ENCODE data around the gene OR4D6. TPM values are rescaled to one million over a fixed set of nuclear protein-coding genes. Genes with fewer than 3 reads are reported as not detected.
"Not testable (repeated sequence)": the region's sequence is repeated elsewhere in the genome, so short reads cannot be mapped to it uniquely, and the experiment has no call there.

The OR4D6 gene
- total and polyA plus RNA-seq, 12 donors: not detected

DNA sequence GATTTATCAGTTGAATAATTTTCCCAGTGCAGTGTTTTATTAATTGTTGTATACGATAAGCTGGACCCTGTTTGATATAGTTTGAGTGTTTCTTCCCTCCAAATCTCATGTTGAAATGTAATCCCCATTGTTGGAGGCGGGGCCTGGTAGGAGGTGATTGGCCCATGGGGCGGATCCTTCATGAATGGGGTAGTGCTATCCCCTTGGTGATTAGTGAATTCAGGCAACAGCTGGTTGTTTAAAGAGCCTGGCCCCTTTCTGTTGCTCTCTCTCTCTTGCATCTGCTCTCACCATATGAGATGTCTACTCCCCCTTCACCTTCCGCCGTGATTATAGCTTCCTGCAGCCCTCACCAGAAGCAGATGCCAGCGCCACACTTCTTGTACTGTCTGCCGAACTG lies 19.0 kb upstream of the OR4D6 start:
- Histone ChIP-seq H3K4me1 (no peaks in the 10 kb centered on the region), H3K27me3 (peaks cover 0 to 6% (median 0%) of the 10 kb centered on the region in 7 donors), H3K27ac (no peak overlapping the region), H3K4me3 (no peak overlapping the region), H3K36me3 (no peaks in the 10 kb centered on the region), H3K9me3 (no peaks in the 10 kb centered on the region)
- TF ChIP-seq CTCF (IDR thresholded peaks at IDR 0.05): no peak
- no peak for ATAC-seq
- intact Hi-C loops (cut with DNase I): no loop called here
- DNase-seq: no peak
- WGBS, 2 donors: 84% methylated on average over 7 of the region's 7 CpGs

DNA sequence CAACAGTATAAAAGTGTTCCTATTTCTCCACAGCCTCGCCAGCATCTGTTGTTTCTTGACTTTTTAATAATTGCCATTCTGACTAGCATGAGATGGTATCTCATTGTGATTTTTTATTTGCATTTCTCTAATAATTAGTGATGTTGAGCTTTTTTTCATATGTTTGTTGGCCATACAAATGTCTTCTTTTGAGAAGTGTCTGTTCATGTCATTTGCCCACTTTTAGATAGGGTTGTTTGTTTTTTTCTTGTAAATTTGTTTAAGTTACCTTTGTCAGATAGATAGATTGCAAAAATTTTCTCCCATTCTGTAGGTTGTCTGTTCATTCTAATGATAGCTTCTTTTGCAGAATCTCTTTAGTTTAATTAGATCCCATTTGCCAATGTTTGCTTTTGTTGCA lies 11.1 kb upstream of the OR4D6 start:
- DNase-seq; H3K4me1 ChIP-seq; H3K36me3 ChIP-seq; H3K27me3 ChIP-seq; intact Hi-C loops (cut with DNase I); ATAC-seq; H3K27ac ChIP-seq; H3K4me3 ChIP-seq: not testable (repeated sequence)
- 74% methylated on average over 1 of the region's 1 CpG for WGBS, 2 donors
- H3K9me3 ChIP-seq: peaks cover 0 to 24% (median 6%) of the 10 kb centered on the region in 11 donors

- Histone ChIP-seq H3K4me1 (no peaks in the 10 kb centered on the region), H3K4me3 (no peak overlapping the region), H3K27ac (no peak overlapping the region), H3K36me3 (no peaks in the 10 kb centered on the region), H3K9me3 (peaks cover 0 to 24% (median 6%) of the 10 kb centered on the region in 11 donors), H3K27me3 (no peaks in the 10 kb centered on the region)
- intact Hi-C loops (cut with DNase I): no loop called here
- no peak for TF ChIP-seq CTCF (IDR thresholded peaks at IDR 0.05)
- ATAC-seq: no peak
- WGBS, 2 donors: 66 to 71% methylated on average over 2 of the region's 2 CpGs
- no peak for DNase-seq
These were observed 8.3 kb upstream of the OR4D6 start for GRCh38 chr11:59448484-59448883.

DNA sequence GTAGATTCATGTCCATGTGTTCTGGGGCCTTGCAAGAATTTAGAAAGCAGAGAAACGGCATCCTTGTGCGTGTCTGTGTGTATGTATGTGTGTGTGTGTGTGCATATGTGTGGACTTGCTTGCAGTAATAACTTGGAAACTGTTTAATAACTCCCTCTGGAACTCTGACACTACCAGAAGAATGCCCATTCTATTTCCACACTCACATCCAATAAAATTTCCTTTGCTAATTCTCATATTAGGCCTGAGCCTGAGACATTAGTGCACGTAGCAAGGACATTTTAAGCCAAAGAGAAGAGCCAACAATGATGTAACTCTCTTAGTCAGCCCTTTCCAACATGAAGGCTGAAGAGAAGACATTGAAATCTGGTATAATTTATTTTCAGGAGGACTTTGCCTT lies 3.2 kb downstream of the OR4D6 start:
- peaks cover 0 to 2% (median 0%) of the 10 kb centered on the region in 11 donors for H3K9me3 ChIP-seq
- H3K4me3 ChIP-seq: no peak overlapping the region
- H3K4me1 ChIP-seq: no peaks in the 10 kb centered on the region
- peaks cover 0 to 5% (median 0%) of the 10 kb centered on the region in 7 donors for H3K27me3 ChIP-seq
- H3K27ac ChIP-seq: no peak overlapping the region
- ATAC-seq (no peak), DNase-seq (no peak)
- no peak for TF ChIP-seq CTCF (IDR thresholded peaks at IDR 0.05)
- intact Hi-C loops (cut with DNase I): no loop called here
- WGBS, 2 donors: 55 to 84% methylated on average over 3 of the region's 3 CpGs
- H3K36me3 ChIP-seq: no peaks in the 10 kb centered on the region

- ATAC-seq (peak in 6 of 8 donors; percentile 19 to 73 (median 56)), DNase-seq (peak in 1 of 2 donors; percentile 9)
- no peak for TF ChIP-seq CTCF (IDR thresholded peaks at IDR 0.05)
- WGBS, 2 donors: 32 to 37% methylated on average over 5 of the region's 5 CpGs
- no peak overlapping the region for H3K27ac ChIP-seq
- peaks cover 0 to 2% (median 0%) of the 10 kb centered on the region in 11 donors for H3K9me3 ChIP-seq
- no peaks in the 10 kb centered on the region for H3K36me3 ChIP-seq
- H3K27me3 ChIP-seq: peaks cover 0 to 5% (median 0%) of the 10 kb centered on the region in 7 donors
- intact Hi-C loops (cut with DNase I): no loop called here
- H3K4me3 ChIP-seq: no peak overlapping the region
- H3K4me1 ChIP-seq: no peaks in the 10 kb centered on the region
These were observed 6.5 kb downstream of the OR4D6 start for GRCh38 chr11:59463190-59463641.
